Neutrophil (primary cell): ENCODE measurements around the gene MAPT.

Source experiments
- H3K27ac ChIP-seq: fragments of 200-600 bp; sonication (generic); 2 replicates; pipeline ENCODE4 v1.5.1; 2016; ENCODE audit warnings: mild to moderate bottlenecking, moderate library complexity
- H3K27me3 ChIP-seq: fragments of 200-600 bp; sonication (generic); 2 replicates; pipeline ENCODE4 v1.6.0; 2016; ENCODE audit warnings: mild to moderate bottlenecking
- H3K36me3 ChIP-seq: fragments of 200-600 bp; sonication (generic); 2 replicates; pipeline ENCODE4 v1.5.1; 2017
- H3K4me1 ChIP-seq, 2 experiments: fragments of 200-600 bp in 1 of 2; sonication (generic) in 1 of 2; 1 replicate in 1 of 2; 2 replicates in 1 of 2; pipeline versions ENCODE4 v1.5.1 to v1.6.1; 2013 to 2016; ENCODE audit warnings: low read depth in 1 of 2, low read length in 1 of 2, mild to moderate bottlenecking in 1 of 2, moderate library complexity in 1 of 2; ENCODE audit not compliant: control insufficient read depth in 1 of 2, insufficient read depth in 1 of 2
- H3K4me3 ChIP-seq, 2 experiments: fragments of 200-600 bp in 1 of 2; sonication (generic) in 1 of 2; 1 replicate in 1 of 2; 2 replicates in 1 of 2; pipeline ENCODE4 v1.5.1; 2013 to 2016; ENCODE audit warnings: low read depth in 1 of 2, low read length in 1 of 2, mild to moderate bottlenecking in 1 of 2, moderate library complexity in 1 of 2
- H3K9me3 ChIP-seq: fragments of 200-600 bp; sonication (generic); 2 replicates; pipeline ENCODE4 v1.5.1; 2016
- CTCF ChIP-seq: fragments of 200-600 bp; sonication (generic); IDR thresholded peaks from 2 replicates; pipeline ENCODE4 v1.5.1; 2016; ENCODE audit warnings: antibody characterized with exemption

The MAPT gene

GRCh38 chr17:46027048-46027975 is 133.0 kb downstream of the MAPT start:
- peaks cover 22 to 26% of the 10 kb centered on the region in 2 experiments for H3K4me1 ChIP-seq
- H3K4me3 ChIP-seq, result no peak overlapping the region
- H3K36me3 ChIP-seq, result peaks cover 40% of the 10 kb centered on the region
- TF ChIP-seq CTCF, result no peak
- no peaks in the 10 kb centered on the region for H3K27me3 ChIP-seq
- H3K9me3 ChIP-seq, result no peaks in the 10 kb centered on the region
- H3K27ac ChIP-seq, result peak overlapping the region; percentile 73

- TF ChIP-seq CTCF, result no peak
- Histone ChIP-seq H3K36me3 (peaks cover 46% of the 10 kb centered on the region), H3K27me3 (no peaks in the 10 kb centered on the region), H3K27ac (peak overlapping the region; percentile 73), H3K9me3 (no peaks in the 10 kb centered on the region), H3K4me3 (no peak overlapping the region), H3K4me1 (peaks cover 22 to 26% of the 10 kb centered on the region in 2 experiments)
These were observed 133.6 kb downstream of the MAPT start for GRCh38 chr17:46027976-46028325.

- peak overlapping the region; percentile 20 for H3K27ac ChIP-seq
These were observed 134.0 kb downstream of the MAPT start for GRCh38 chr17:46028374-46028773.

GRCh38 chr17:46028981-46029565 is 134.7 kb downstream of the MAPT start:
- Histone ChIP-seq H3K4me3 (no peak overlapping the region), H3K4me1 (peaks cover 22 to 26% of the 10 kb centered on the region in 2 experiments), H3K9me3 (no peaks in the 10 kb centered on the region), H3K27ac (peak overlapping the region; percentile 20), H3K36me3 (peaks cover 57% of the 10 kb centered on the region), H3K27me3 (no peaks in the 10 kb centered on the region)
- no peak for TF ChIP-seq CTCF

More at GRCh38 chr17:46028374-46028773, 134.0 kb downstream of the MAPT start:
- Histone ChIP-seq H3K4me1 (peaks cover 22 to 26% of the 10 kb centered on the region in 2 experiments), H3K36me3 (peaks cover 51% of the 10 kb centered on the region), H3K27me3 (no peaks in the 10 kb centered on the region), H3K4me3 (no peak overlapping the region), H3K9me3 (no peaks in the 10 kb centered on the region)
- no peak for TF ChIP-seq CTCF

GRCh38 chr17:46029627-46030026 is 135.3 kb downstream of the MAPT start:
- Histone ChIP-seq H3K4me1 (peaks cover 22 to 26% of the 10 kb centered on the region in 2 experiments), H3K36me3 (peaks cover 63% of the 10 kb centered on the region)
- no peak for TF ChIP-seq CTCF

More at GRCh38 chr17:46029627-46030026, 135.3 kb downstream of the MAPT start:
- Histone ChIP-seq H3K27ac (no peak overlapping the region), H3K4me3 (no peak overlapping the region), H3K9me3 (no peaks in the 10 kb centered on the region), H3K27me3 (no peaks in the 10 kb centered on the region)
